Measurements from ENCODE around the gene XKR7. TPM values are rescaled to one million over a fixed set of nuclear protein-coding genes. Genes with fewer than 3 reads are reported as not detected.
A peak's percentile ranks its signal among the peaks of the same experiment; 100 is the strongest.
"Not testable (repeated sequence)": the region's sequence is repeated elsewhere in the genome, so short reads cannot be mapped to it uniquely, and the experiment has no call there.

The XKR7 gene
- total RNA-seq, 1 experiment from 2014 or later = not detected

GRCh38 chr20:32013326-32013725 lies 45.4 kb downstream of the XKR7 start:
- DNase-seq (ENCODE audit: low read depth) = no peak

- no peak for DNase-seq (ENCODE audit: low read depth)
Measured at GRCh38 chr20:32017711-32018251, 49.8 kb downstream of the XKR7 start.

- no peak for DNase-seq (ENCODE audit: low read depth)
Measured at GRCh38 chr20:32018269-32019155, 50.6 kb downstream of the XKR7 start.

- DNase-seq (ENCODE audit: low read depth) = no peak
Measured at GRCh38 chr20:32019156-32019510, 51.2 kb downstream of the XKR7 start.

GRCh38 chr20:32019563-32020463 lies 51.9 kb downstream of the XKR7 start:
- DNase-seq (ENCODE audit: low read depth) = no peak

GRCh38 chr20:32021091-32021490 lies 53.1 kb downstream of the XKR7 start:
- no peak for DNase-seq (ENCODE audit: low read depth)

GRCh38 chr20:32024683-32025295 lies 56.8 kb downstream of the XKR7 start:
- no peak for DNase-seq (ENCODE audit: low read depth)

- no peak for DNase-seq (ENCODE audit: low read depth)
Measured at GRCh38 chr20:32027643-32028042, 59.7 kb downstream of the XKR7 start.

GRCh38 chr20:32028647-32029372 lies 60.9 kb downstream of the XKR7 start:
- DNase-seq (ENCODE audit: low read depth) = no peak

GRCh38 chr20:32029561-32029960 lies 61.6 kb downstream of the XKR7 start:
- DNase-seq (ENCODE audit: low read depth) = no peak

GRCh38 chr20:32031007-32031958 lies 63.3 kb downstream of the XKR7 start:
- peak; percentile 82 for DNase-seq (ENCODE audit: low read depth)

- DNase-seq (ENCODE audit: low read depth) = no peak
Measured at GRCh38 chr20:32033316-32033715, 65.4 kb downstream of the XKR7 start.

- DNase-seq (ENCODE audit: low read depth) = not testable (repeated sequence)
Measured at GRCh38 chr20:32033721-32034120, 65.8 kb downstream of the XKR7 start.

- DNase-seq (ENCODE audit: low read depth) = peak; percentile 6
Measured at GRCh38 chr20:32034581-32035425, 66.9 kb downstream of the XKR7 start.

- DNase-seq (ENCODE audit: low read depth) = no peak
Measured at GRCh38 chr20:32035426-32035779, 67.5 kb downstream of the XKR7 start.

- no peak for DNase-seq (ENCODE audit: low read depth)
Measured at GRCh38 chr20:32036252-32036651, 68.3 kb downstream of the XKR7 start.

- DNase-seq (ENCODE audit: low read depth) = no peak
Measured at GRCh38 chr20:32036716-32037485, 69.0 kb downstream of the XKR7 start.

GRCh38 chr20:32037929-32038328 lies 70.0 kb downstream of the XKR7 start:
- peak; percentile 25 for DNase-seq (ENCODE audit: low read depth)
